GM10847 (cell line): ENCODE results near the gene MTHFR.

Experiments
- POLR2A ChIP-seq: IDR thresholded peaks from 2 replicates; pipeline ENCODE4 v1.6.1; 2011; ENCODE audit not compliant: insufficient read length; ENCODE audit errors: extremely low read depth

Gene MTHFR

GRCh38 chr1:11780380-11781147, 25.2 kb downstream of the MTHFR start:
- no peak for TF ChIP-seq POLR2A

- TF ChIP-seq POLR2A = no peak
Measured at GRCh38 chr1:11779715-11780379, 25.9 kb downstream of the MTHFR start.

- no peak for TF ChIP-seq POLR2A
Measured at GRCh38 chr1:11778844-11779623, 26.7 kb downstream of the MTHFR start.

- no peak for TF ChIP-seq POLR2A
Measured at GRCh38 chr1:11778336-11778735, 27.4 kb downstream of the MTHFR start.

GRCh38 chr1:11777658-11778322, 28.0 kb downstream of the MTHFR start:
- TF ChIP-seq POLR2A = no peak

GRCh38 chr1:11774753-11775152, 31.0 kb downstream of the MTHFR start:
- no peak for TF ChIP-seq POLR2A

GRCh38 chr1:11772458-11772857, 33.3 kb downstream of the MTHFR start:
- no peak for TF ChIP-seq POLR2A

- no peak for TF ChIP-seq POLR2A
Measured at GRCh38 chr1:11771481-11772043, 34.2 kb downstream of the MTHFR start.

- no peak for TF ChIP-seq POLR2A
Measured at GRCh38 chr1:11770011-11770410, 35.8 kb downstream of the MTHFR start.

GRCh38 chr1:11769274-11769673, 36.5 kb downstream of the MTHFR start:
- TF ChIP-seq POLR2A = no peak

GRCh38 chr1:11768821-11769220, 36.9 kb downstream of the MTHFR start:
- no peak for TF ChIP-seq POLR2A

GRCh38 chr1:11767922-11768704, 37.7 kb downstream of the MTHFR start:
- no peak for TF ChIP-seq POLR2A

GRCh38 chr1:11766429-11766776, 39.4 kb downstream of the MTHFR start:
- no peak for TF ChIP-seq POLR2A

GRCh38 chr1:11765661-11766428, 39.9 kb downstream of the MTHFR start:
- no peak for TF ChIP-seq POLR2A

GRCh38 chr1:11764519-11764918, 41.2 kb downstream of the MTHFR start:
- TF ChIP-seq POLR2A = no peak
